HEK293 (cell line): Measurements from ENCODE around the gene NDRG4.

Experiments
- CTCF ChIA-PET: fragments of 350-600 bp; formaldehyde crosslinking; extraction: SDS; loops from one replicate; lab custom pipeline; 2021; ENCODE audit warnings: antibody characterized with exemption; lab: Yijun Ruan, JAX
- POLR2A ChIA-PET: fragments of 300-600 bp; formaldehyde crosslinking; extraction: SDS; loops from one replicate; lab custom pipeline; 2020; ENCODE audit warnings: antibody characterized with exemption, inconsistent platforms; lab: Yijun Ruan, JAX
- H3K27ac ChIP-seq: fragments of 200-500 bp; sonication (Bioruptor generic); 2 replicates; pipeline ENCODE4 v1.5.1; 2014; ENCODE audit warnings: low read depth, low read length, control low read depth, inconsistent platforms; ENCODE audit errors: extremely low read depth
- H3K36me3 ChIP-seq, 2 experiments: fragments of 200-500 bp in 1 of 2; sonication (Bioruptor generic) in 1 of 2; 1 replicate in 1 of 2; 2 replicates in 1 of 2; pipeline ENCODE4 v1.5.1; 2014 to 2017; ENCODE audit warnings: inconsistent platforms in 2 of 2, low read length in 2 of 2; ENCODE audit not compliant: control insufficient read depth in 2 of 2, insufficient read depth in 1 of 2
- H3K4me1 ChIP-seq: fragments of 200-500 bp; sonication (Bioruptor generic); 2 replicates; pipeline ENCODE4 v1.5.1; 2014; ENCODE audit warnings: mild to moderate bottlenecking, low read length, inconsistent platforms; ENCODE audit not compliant: control insufficient read depth, insufficient read depth
- H3K4me3 ChIP-seq: 2 replicates; pipeline ENCODE4 v1.5.1; 2011; ENCODE audit warnings: low read depth, mild to moderate bottlenecking, control low read depth, low read length, moderate library complexity
- H3K9me3 ChIP-seq: fragments of 200-500 bp; sonication (Bioruptor generic); 2 replicates; pipeline ENCODE4 v1.5.1; 2014; ENCODE audit warnings: low read depth, low read length, inconsistent platforms; ENCODE audit not compliant: control insufficient read depth, insufficient read depth
- EGR2 ChIP-seq: fragments of 450-650 bp; formaldehyde crosslinking; IDR thresholded peaks from 2 replicates; pipeline ENCODE4 v1.5.1; 2016; ENCODE audit warnings: low read depth, missing biosample characterization, missing genetic modification characterization
- GLI2 ChIP-seq: fragments of 450-650 bp; formaldehyde crosslinking; IDR thresholded peaks from 2 replicates; pipeline ENCODE4; 2017; ENCODE audit warnings: missing biosample characterization, missing genetic modification characterization, low read depth, borderline replicate concordance
- KLF8 ChIP-seq: fragments of 450-650 bp; formaldehyde crosslinking; IDR thresholded peaks from 2 replicates; pipeline ENCODE4 v1.5.1; 2016; ENCODE audit warnings: missing biosample characterization, missing genetic modification characterization
- OSR2 ChIP-seq: fragments of 450-650 bp; formaldehyde crosslinking; IDR thresholded peaks from 2 replicates; pipeline ENCODE4 v1.5.1; 2016; ENCODE audit warnings: missing biosample characterization, missing genetic modification characterization
- SCRT1 ChIP-seq: fragments of 450-650 bp; formaldehyde crosslinking; IDR thresholded peaks from 2 replicates; pipeline ENCODE4 v1.5.1; 2016; ENCODE audit warnings: missing biosample characterization, missing genetic modification characterization, borderline replicate concordance
- SCRT2 ChIP-seq: fragments of 450-650 bp; formaldehyde crosslinking; IDR thresholded peaks from 2 replicates; pipeline ENCODE4 v1.5.1; 2016; ENCODE audit warnings: missing biosample characterization, missing genetic modification characterization
- TRIM28 ChIP-seq: IDR thresholded peaks from 2 replicates; pipeline ENCODE4 v1.6.1; 2011; ENCODE audit warnings: low read length, control low read depth, borderline replicate concordance
- YY1 ChIP-seq: fragments of 450-650 bp; formaldehyde crosslinking; IDR thresholded peaks from 2 replicates; pipeline ENCODE4 v1.5.1; 2018; ENCODE audit warnings: missing biosample characterization, missing genetic modification characterization
- ZBTB17 ChIP-seq: fragments of 450-650 bp; formaldehyde crosslinking; IDR thresholded peaks from 2 replicates; pipeline ENCODE4 v1.5.1; 2016; ENCODE audit warnings: missing biosample characterization, missing genetic modification characterization
- ZBTB48 ChIP-seq: fragments of 450-650 bp; formaldehyde crosslinking; IDR thresholded peaks from 2 replicates; pipeline ENCODE4 v1.5.1; 2016; ENCODE audit warnings: missing biosample characterization, missing genetic modification characterization
- ZFHX2 ChIP-seq: fragments of 450-650 bp; formaldehyde crosslinking; conservative IDR thresholded peaks from 2 replicates; pipeline ENCODE4 v1.5.1; 2016; ENCODE audit warnings: missing biosample characterization, missing genetic modification characterization
- ZIC2 ChIP-seq: fragments of 450-650 bp; formaldehyde crosslinking; IDR thresholded peaks from 2 replicates; pipeline ENCODE4 v1.5.1; 2016; ENCODE audit warnings: missing biosample characterization, missing genetic modification characterization
- ZNF174 ChIP-seq: fragments of 450-650 bp; formaldehyde crosslinking; IDR thresholded peaks from 2 replicates; pipeline ENCODE4 v1.5.0; 2017; ENCODE audit warnings: missing biosample characterization, mild to moderate bottlenecking, missing genetic modification characterization
- ZNF184 ChIP-seq: fragments of 450-650 bp; IDR thresholded peaks from 2 replicates; pipeline ENCODE4 v1.5.1; 2018; ENCODE audit warnings: missing biosample characterization, mild to moderate bottlenecking, missing genetic modification characterization
- ZNF248 ChIP-seq: fragments of 450-650 bp; formaldehyde crosslinking; IDR thresholded peaks from 2 replicates; pipeline ENCODE4 v1.5.1; 2017; ENCODE audit warnings: missing biosample characterization, missing genetic modification characterization
- ZNF302 ChIP-seq: fragments of 450-650 bp; formaldehyde crosslinking; IDR thresholded peaks from 2 replicates; pipeline ENCODE4 v1.5.1; 2016; ENCODE audit warnings: missing biosample characterization, missing genetic modification characterization, low read depth
- ZNF404 ChIP-seq: fragments of 450-650 bp; formaldehyde crosslinking; IDR thresholded peaks from 2 replicates; pipeline ENCODE4 v1.5.1; 2017; ENCODE audit warnings: missing biosample characterization, missing genetic modification characterization
- ZNF600 ChIP-seq: fragments of 450-650 bp; formaldehyde crosslinking; IDR thresholded peaks from 2 replicates; pipeline ENCODE4 v1.5.1; 2016; ENCODE audit warnings: missing biosample characterization, missing genetic modification characterization
- ZNF610 ChIP-seq: fragments of 450-650 bp; formaldehyde crosslinking; IDR thresholded peaks from 2 replicates; pipeline ENCODE4 v1.5.1; 2016; ENCODE audit warnings: missing biosample characterization, missing genetic modification characterization, borderline replicate concordance
- ZNF621 ChIP-seq: fragments of 450-650 bp; formaldehyde crosslinking; IDR thresholded peaks from 2 replicates; pipeline ENCODE4 v1.5.1; 2017; ENCODE audit warnings: missing biosample characterization, missing genetic modification characterization
- ZNF768 ChIP-seq: fragments of 450-650 bp; formaldehyde crosslinking; IDR thresholded peaks from 2 replicates; pipeline ENCODE4 v1.5.1; 2018; ENCODE audit warnings: missing biosample characterization, mild to moderate bottlenecking, missing genetic modification characterization
- TF ChIP-seq, protein P1 (sequence below): fragments of 450-650 bp; formaldehyde crosslinking; IDR thresholded peaks from 2 replicates; pipeline ENCODE4 v1.5.1; 2016; ENCODE audit warnings: missing biosample characterization, missing genetic modification characterization
- TF ChIP-seq, protein P2 (sequence below): fragments of 450-650 bp; formaldehyde crosslinking; IDR thresholded peaks from 2 replicates; pipeline ENCODE4 v1.5.1; 2016; ENCODE audit warnings: missing biosample characterization, missing genetic modification characterization

Gene NDRG4

DNA sequence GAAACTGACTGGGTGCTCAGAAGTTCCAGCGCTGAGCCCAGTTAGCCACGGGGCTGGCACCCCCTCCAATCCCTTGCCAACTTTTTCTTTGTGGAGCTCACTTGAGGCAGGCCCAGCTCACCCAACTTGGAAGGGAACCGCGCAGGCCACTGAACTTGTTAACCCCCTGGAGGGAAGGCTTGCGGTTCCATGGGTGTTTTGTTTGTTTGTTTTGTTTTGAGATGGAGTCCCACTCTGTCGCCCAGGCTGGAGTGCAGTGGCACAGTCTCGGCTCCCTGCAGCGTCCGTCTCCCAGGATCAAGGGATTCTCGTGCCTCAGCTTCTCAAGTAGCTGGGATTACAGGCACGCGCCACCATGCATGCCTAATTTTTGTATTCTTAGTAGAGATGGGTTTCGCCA is 34.1 kb upstream of the NDRG4 start:
- CTCF ChIA-PET = interaction anchor here (1.4 to 2.2 kb wide), 2 partner anchors 22 to 129 kb away, joined by 5 to 7 read pairs; no protein-coding TSS in a partner anchor
- Histone ChIP-seq H3K4me1 (peaks cover 2% of the 10 kb centered on the region; the same call in 1 of the 2 replicates), H3K36me3 (no peaks in the 10 kb centered on the region), H3K9me3 (no peaks in the 10 kb centered on the region), H3K27ac (no peak overlapping the region), H3K4me3 (no peak overlapping the region)
- peak; percentile 55 for TF ChIP-seq OSR2
- TF ChIP-seq ZIC2 = peak; percentile 22; the same call in 1 of the 2 replicates
- no peak for TF ChIP-seq ZNF184 (tag by site-specific recombination)
- no peak for TF ChIP-seq ZNF621
- POLR2A ChIA-PET = interaction anchor here (1.6 kb wide), 1 partner anchor 10 kb away, joined by 3 read pairs; no protein-coding TSS in a partner anchor

DNA sequence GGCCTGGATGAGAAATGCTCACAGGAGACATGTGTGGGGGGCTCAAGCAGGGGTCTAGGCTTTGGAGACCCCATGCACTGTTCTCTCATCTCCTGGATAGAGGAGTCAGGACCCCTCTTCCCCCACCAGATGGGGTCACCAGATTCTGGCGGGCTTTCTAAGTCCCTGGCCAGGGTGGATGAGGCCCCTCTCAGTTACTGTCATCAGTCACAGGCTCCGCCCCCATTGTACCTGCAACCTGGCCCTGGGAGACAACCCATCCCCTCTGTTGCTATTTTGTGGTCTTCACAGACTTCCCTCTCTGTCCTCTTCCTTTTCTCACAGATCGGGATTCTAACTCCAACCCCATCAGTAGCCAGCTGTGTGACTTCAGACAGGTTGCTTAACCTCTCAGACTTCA is 33.5 kb upstream of the NDRG4 start:
- CTCF ChIA-PET = interaction anchor here (2.2 kb wide), 1 partner anchor 21 kb away, joined by 7 read pairs; no protein-coding TSS in a partner anchor
- no peak overlapping the region for H3K4me3 ChIP-seq
- no peaks in the 10 kb centered on the region for H3K9me3 ChIP-seq
- H3K4me1 ChIP-seq = peaks cover 2% of the 10 kb centered on the region; the same call in 1 of the 2 replicates
- no peak for TF ChIP-seq ZNF610
- no peak for TF ChIP-seq TRIM28
- TF ChIP-seq ZNF248 (tag by site-specific recombination) = no peak
- TF ChIP-seq ZNF174 (tag by site-specific recombination) = no peak
- no peak for TF ChIP-seq ZNF302
- no peak for TF ChIP-seq KLF8 (tag by site-specific recombination)
- no peak for TF ChIP-seq ZNF768
- no peak for TF ChIP-seq GLI2 (tag by site-specific recombination)
- no peak for TF ChIP-seq ZNF404 (tag by site-specific recombination)
- TF ChIP-seq, all 188 proteins: peak for 0
- Histone ChIP-seq H3K27ac (no peak overlapping the region), H3K36me3 (no peaks in the 10 kb centered on the region)
- POLR2A ChIA-PET = interaction anchor here (1.6 kb wide), 1 partner anchor 11 kb away, joined by 3 read pairs; no protein-coding TSS in a partner anchor

DNA sequence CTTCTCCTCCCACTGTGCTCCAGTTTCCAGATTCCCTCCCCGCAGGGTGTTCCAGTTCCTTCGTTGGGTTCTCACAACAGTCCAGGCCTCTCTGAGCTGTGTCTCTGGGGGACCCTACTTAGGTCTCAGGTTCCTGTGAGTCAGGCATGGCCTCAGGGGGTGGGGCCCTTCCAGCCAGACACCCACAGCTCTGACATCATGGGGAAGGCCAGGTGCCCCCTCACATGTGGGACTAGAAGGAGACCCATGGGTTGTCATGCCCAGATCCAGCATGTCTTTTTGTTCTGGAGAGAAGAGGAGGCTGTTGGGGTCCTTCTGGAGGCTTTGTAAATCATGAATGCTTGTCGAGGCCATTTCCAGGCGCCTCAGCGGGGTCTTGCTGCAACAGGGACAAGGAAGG is 32.0 kb upstream of the NDRG4 start:
- POLR2A ChIA-PET = no interaction called here
- H3K4me1 ChIP-seq = peaks cover 2% of the 10 kb centered on the region; the same call in 1 of the 2 replicates
- TF ChIP-seq YY1 (tag by site-specific recombination) (no peak), ZFHX2 (tag by site-specific recombination) (peak; percentile 45), EGR2 (tag by site-specific recombination) (peak; percentile 51; the same call in 1 of the 2 replicates), ZIC2 (0 out of 2 replicates have a peak, but pooled peaks have one; percentile 11)
- TF ChIP-seq, all 188 proteins: peak for 3
- CTCF ChIA-PET = interaction anchor here (0.9 kb wide), 1 partner anchor 20 kb away, joined by 4 read pairs; no protein-coding TSS in a partner anchor
- Histone ChIP-seq H3K9me3 (no peaks in the 10 kb centered on the region), H3K27ac (no peak overlapping the region), H3K36me3 (no peaks in the 10 kb centered on the region), H3K4me3 (no peak overlapping the region)

DNA sequence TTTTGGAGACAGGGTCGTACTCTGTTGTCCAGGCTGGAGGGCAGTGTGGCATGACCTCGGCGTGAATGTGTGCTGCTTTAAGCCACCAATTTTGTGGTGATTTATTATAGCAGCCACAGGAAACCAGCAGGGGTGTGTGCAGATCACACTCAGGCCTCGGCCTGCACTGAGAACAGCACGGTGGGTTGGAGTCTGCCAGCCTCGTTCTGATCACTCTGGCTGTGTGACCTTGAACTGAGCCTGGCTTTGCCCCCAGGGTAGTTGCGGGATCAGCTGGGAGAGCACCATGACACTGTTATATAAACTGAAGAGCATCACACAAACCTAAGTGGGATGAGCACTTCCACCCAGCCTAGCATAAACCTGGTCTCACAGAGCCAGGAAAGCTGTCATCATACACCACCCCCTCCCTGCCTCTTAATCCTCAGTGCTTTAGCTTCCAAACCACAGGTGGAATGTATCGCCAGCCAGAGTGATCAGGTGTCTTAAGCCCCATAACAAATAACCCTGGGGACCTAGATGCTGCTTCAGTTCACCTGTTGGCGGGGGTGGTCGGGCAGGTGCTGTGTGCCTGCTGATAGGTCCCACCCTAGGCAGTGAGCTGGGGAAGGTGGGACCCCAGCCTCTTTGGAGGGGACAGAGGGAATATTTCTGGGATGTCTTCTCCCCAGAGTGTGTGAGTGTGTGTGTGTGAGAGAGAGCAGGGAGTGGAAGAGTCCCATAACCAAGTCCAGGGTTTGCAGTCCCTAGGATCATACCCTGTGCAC is 28.6 kb upstream of the NDRG4 start:
- ChIA-PET CTCF (interaction anchor here (0.5 to 2.3 kb wide), 8 partner anchors 7 to 521 kb away, joined by 3 to 9 read pairs (median 4); no protein-coding TSS in a partner anchor), POLR2A (interaction anchor here (0.6 kb wide), 1 partner anchor 1809 kb away, joined by 3 read pairs; no protein-coding TSS in a partner anchor)
- Histone ChIP-seq H3K36me3 (no peaks in the 10 kb centered on the region), H3K27ac (no peak overlapping the region), H3K9me3 (no peaks in the 10 kb centered on the region), H3K4me1 (no peaks in the 10 kb centered on the region), H3K4me3 (no peak overlapping the region)
- TF ChIP-seq, protein P1, sequence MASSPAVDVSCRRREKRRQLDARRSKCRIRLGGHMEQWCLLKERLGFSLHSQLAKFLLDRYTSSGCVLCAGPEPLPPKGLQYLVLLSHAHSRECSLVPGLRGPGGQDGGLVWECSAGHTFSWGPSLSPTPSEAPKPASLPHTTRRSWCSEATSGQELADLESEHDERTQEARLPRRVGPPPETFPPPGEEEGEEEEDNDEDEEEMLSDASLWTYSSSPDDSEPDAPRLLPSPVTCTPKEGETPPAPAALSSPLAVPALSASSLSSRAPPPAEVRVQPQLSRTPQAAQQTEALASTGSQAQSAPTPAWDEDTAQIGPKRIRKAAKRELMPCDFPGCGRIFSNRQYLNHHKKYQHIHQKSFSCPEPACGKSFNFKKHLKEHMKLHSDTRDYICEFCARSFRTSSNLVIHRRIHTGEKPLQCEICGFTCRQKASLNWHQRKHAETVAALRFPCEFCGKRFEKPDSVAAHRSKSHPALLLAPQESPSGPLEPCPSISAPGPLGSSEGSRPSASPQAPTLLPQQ (tag by site-specific recombination) = no peak
- TF ChIP-seq ZIC2 (peak; percentile 90), SCRT2 (tag by site-specific recombination) (peak; percentile 89), ZBTB17 (tag by site-specific recombination) (0 out of 2 replicates have a peak, but pooled peaks have one; percentile 20), SCRT1 (tag by site-specific recombination) (peak; percentile 85; the same call in 1 of the 2 replicates), ZNF600 (tag by site-specific recombination) (peak; percentile 71), TRIM28 (peak; percentile 40; the same call in 1 of the 2 replicates), ZBTB48 (tag by site-specific recombination) (no peak)
- TF ChIP-seq, protein P2, sequence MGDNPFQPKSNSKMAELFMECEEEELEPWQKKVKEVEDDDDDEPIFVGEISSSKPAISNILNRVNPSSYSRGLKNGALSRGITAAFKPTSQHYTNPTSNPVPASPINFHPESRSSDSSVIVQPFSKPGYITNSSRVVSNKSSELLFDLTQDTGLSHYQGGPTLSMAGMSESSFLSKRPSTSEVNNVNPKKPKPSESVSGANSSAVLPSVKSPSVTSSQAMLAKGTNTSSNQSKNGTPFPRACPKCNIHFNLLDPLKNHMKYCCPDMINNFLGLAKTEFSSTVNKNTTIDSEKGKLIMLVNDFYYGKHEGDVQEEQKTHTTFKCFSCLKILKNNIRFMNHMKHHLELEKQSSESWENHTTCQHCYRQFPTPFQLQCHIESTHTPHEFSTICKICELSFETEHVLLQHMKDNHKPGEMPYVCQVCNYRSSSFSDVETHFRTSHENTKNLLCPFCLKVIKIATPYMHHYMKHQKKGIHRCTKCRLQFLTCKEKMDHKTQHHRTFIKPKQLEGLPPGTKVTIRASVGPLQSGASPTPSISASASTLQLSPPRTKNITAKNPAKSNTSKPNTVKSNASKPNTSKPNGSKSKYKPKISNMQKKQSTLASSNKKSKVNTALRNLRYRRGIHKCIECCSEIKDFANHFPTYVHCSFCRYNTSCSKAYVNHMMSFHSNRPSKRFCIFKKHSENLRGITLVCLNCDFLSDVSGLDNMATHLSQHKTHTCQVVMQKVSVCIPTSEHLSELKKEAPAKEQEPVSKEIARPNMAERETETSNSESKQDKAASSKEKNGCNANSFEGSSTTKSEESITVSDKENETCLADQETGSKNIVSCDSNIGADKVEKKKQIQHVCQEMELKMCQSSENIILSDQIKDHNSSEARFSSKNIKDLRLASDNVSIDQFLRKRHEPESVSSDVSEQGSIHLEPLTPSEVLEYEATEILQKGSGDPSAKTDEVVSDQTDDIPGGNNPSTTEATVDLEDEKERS (tag by site-specific recombination) = no peak
